GM12874 (cell line): ENCODE data around the gene DNA2.

ENCODE experiments used
- CTCF ChIP-seq: IDR thresholded peaks from 2 replicates; pipeline ENCODE4 v1.5.1; 2011; ENCODE audit warnings: low read depth, mild to moderate bottlenecking, control low read depth, low read length, moderate library complexity; ENCODE audit not compliant: insufficient read depth

The DNA2 gene

GRCh38 chr10:68440898-68441297 lies 30.9 kb downstream of the DNA2 start:
- no peak for TF ChIP-seq CTCF

GRCh38 chr10:68435803-68436202 lies 36.0 kb downstream of the DNA2 start:
- TF ChIP-seq CTCF = no peak

GRCh38 chr10:68434657-68435056 lies 37.1 kb downstream of the DNA2 start:
- TF ChIP-seq CTCF = no peak

- no peak for TF ChIP-seq CTCF
Observed at GRCh38 chr10:68428396-68429104, 43.2 kb downstream of the DNA2 start.

- no peak for TF ChIP-seq CTCF
Observed at GRCh38 chr10:68424454-68425014, 47.2 kb downstream of the DNA2 start.

GRCh38 chr10:68423522-68423921 lies 48.3 kb downstream of the DNA2 start:
- no peak for TF ChIP-seq CTCF

- TF ChIP-seq CTCF = no peak
Observed at GRCh38 chr10:68419376-68419775, 52.4 kb downstream of the DNA2 start.
